ENCODE results near the gene DENND4A.

The DENND4A gene

DNA sequence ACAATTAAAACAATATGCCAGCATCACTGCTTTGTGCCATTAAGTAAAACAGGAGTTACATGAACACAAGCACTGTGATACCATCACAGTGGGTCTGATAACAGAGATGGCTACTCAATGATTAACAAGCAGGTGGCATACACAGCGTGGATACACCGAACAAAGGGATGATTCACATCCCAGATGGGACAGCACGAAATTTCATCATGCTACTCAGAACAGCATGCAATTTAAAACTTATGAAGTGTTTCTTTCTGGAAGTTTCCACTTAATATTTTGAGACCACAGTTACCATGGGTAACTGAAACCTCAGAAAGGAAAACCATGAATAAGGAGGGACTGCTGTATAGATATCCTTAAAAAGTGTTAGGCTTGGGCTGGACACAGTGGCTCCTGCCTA lies 125.8 kb downstream of the DENND4A start:
- no peak for DNase-seq (ENCODE audit: low spot score)

DNA sequence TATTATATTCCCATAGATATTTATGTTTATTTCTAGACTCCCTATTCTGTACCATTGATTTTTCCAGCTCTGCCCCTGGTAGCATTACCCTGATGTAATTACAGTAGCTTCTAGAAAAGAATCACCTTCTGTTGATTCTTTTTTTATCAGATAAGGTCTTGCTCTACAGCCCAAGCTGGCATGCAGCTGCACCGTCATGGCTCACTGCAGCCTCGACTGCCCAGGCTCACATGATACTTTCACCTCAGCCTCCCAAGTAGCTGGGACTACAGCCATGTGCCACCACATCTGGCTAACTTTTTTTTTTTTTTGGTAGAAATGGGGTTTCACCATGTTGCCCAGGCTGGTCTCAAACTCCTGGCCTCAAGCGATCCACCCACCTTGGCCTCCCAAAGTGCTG lies 128.6 kb downstream of the DENND4A start:
- peak; percentile 72 for DNase-seq (ENCODE audit: low spot score)

DNA sequence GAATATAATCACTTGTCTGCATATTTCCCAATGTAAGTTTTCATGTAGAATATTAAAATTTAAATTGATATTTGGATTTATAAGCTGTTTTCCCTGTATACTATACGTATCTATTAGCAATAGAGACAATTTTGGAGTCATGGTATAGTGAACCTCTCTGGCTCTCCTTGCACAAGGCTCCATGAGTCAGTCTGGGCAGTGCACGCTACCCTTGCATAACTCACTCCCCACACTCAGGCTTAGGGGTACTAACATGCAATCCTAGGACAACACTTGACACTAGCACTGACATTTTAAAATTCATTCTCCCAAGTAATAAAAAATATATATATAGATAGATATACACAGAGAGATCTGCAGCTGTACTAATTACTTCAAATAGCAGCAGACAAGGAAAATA lies 131.2 kb downstream of the DENND4A start:
- DNase-seq (ENCODE audit: low spot score): no peak

DNA sequence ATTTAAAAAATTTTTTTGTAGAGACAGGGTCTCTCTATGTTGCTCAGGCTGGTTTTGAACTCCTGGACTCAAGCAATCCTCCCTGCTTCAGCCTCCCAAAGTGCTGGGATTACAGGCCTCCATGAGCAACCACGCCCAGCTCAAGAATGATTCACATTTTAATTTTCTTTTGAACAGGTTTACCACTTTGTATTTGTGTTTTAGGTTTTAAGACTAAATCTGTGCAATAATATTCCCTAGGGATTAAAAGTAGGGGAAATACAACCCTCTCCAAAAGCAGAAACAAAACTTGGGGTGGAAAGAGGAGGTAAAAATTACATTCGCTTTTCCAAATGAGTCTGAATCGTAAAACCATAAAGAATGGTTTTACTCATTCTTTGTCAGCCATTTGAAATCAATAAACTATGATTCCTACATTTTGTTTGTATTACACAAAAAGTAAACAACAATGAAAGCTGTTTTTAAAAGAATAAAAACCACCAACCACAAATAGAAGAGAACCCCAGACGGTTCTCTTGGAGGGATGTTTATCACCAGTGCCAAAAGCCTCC lies 132.5 kb downstream of the DENND4A start:
- DNase-seq (ENCODE audit: low spot score): no peak

DNA sequence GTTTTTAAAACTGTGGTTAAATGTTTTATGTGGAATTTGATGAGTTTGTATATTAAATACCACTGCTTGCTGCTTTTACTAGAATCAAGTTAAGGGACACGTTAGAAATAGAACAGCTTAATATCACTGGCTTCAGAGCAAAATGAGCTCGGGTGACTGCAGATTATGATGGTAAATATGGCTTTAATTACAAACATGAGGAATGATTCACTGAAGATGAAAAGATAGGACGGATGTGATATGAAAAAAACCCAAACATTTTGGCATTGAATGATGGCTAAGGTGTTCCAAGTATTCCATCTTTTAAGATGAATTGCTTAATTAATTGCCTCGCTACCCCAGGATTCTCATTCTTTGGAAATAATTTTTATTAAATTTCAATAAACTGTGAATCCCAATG lies 136.6 kb downstream of the DENND4A start:
- no peak for DNase-seq (ENCODE audit: low spot score)

DNA sequence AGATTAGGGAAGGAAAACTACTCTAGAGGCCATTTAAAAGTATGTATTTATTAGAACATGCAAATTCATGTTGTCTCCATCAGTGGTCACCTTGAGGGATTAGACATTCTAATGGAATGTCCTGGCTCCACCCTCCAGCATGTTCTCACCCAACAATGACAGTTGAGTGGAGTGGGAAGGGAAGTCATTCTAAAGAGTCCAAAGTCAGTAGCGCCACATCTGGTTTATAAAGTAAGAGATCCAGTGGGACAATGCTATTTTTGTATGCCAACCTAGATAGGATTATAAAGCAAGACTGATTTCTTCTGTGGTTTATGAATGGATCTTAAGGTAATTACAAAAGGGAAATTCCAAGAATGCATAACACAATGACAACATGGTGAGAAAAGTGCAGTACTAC lies 137.1 kb downstream of the DENND4A start:
- DNase-seq (ENCODE audit: low spot score): no peak

DNA sequence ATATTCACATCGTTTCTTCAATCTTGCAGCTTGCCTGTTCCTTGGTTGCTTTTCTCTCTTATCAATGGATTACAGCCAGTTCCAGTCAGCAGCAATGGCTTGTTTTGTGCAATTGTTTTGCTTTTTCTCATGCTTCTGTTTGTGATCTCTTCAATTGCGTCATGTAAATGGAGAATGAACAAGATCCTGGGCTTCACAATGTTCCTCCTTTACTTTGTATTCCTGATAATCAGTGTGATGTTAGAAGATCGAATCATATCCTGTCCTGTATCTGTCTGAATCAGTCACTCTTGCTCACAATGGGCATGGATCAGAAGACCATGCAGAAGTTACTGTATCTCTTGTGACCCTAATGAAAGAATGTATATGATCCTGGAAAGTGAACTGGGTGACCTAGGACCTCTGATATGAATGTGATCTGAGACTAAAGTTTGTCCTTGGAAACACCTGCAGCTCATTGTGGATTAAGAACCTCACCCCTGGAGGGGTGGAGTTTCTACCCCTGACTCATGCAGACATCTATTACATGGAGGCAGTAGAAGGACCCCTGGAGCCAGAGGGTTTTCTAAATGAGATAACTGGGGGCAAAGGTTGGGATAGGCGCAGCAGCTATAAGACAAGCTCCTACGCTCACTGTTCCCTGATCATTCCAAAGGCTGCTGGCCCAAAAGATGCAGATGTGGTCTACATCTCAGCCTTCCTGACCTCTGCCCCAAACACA lies 138.1 kb downstream of the DENND4A start:
- no peak for DNase-seq (ENCODE audit: low spot score)

DNA sequence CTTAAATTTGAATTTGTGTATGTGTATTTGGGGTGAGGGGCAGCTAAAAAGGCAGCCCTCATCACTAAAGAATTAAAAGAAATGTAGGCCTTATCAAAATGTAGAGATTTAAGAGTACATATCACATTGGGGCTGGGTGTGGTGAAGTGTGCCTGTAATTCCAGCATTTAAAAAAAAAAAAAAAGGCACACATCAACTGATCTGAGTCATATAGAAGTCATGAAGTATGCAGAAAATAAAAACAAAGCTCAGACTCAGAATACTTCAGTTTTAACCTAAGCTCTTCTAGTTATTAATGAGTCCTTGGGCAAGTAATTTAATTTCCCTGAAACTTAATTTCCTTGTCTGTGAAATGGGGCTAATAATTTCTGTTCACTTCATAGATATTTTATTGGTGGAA lies 138.8 kb downstream of the DENND4A start:
- no peak for DNase-seq (ENCODE audit: low spot score)

DNA sequence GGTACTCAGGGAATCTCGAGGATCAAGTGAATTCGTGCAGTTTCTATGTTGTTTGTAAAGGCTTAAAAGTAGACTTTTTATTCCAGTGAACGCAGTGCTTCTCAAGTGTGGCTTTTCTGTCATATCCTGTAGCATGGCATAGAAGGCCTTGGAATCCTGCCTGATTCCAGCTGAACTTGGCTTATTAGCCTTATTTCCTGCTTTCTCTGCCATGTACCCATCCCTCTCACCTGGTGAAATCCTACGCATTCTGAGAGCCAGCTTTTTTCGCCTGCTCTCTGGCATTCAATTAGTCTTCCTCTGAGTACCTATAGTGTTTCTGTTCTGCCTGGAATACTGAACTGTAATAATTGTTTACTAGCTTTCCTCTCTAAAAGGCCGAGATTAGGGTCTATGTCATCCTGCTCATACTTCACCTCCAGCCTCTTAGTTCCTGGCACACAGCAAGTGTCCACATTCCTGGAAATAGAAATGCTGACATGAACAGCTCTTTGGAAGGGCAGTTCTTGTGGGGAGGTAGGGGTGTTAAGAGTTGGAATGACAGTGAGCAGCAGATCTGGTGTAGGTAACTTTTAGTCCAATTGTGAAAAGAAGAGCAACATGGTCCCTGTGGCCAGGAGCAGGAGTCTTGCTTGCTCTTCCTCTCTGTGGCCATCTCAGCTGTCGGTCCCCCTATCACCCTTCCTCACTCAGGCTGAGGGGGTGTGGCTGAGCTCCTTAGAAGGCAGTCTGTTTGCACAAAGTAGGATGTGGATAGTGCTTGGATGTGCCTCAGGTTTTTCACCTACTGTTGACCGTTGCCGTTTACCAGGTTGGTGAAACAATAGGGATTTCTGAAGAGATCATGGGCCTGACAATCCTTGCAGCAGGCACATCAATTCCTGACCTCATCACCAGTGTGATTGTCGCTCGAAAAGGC lies 140.0 kb downstream of the DENND4A start:
- no peak for DNase-seq (ENCODE audit: low spot score)

DNA sequence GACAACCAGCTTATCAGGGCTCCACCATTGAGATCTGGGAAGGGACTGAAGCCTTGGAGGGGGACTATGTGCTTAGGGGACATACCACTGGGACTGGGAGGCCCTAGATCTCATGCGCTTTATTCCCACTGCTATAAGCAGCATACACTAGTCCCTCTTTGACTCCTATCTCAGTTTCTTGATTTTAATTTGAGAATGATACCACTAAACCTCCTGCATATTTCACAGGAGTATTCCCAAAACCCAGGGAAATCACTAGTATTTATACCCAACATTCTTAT lies 141.1 kb downstream of the DENND4A start:
- DNase-seq (ENCODE audit: low spot score): no peak

DNA sequence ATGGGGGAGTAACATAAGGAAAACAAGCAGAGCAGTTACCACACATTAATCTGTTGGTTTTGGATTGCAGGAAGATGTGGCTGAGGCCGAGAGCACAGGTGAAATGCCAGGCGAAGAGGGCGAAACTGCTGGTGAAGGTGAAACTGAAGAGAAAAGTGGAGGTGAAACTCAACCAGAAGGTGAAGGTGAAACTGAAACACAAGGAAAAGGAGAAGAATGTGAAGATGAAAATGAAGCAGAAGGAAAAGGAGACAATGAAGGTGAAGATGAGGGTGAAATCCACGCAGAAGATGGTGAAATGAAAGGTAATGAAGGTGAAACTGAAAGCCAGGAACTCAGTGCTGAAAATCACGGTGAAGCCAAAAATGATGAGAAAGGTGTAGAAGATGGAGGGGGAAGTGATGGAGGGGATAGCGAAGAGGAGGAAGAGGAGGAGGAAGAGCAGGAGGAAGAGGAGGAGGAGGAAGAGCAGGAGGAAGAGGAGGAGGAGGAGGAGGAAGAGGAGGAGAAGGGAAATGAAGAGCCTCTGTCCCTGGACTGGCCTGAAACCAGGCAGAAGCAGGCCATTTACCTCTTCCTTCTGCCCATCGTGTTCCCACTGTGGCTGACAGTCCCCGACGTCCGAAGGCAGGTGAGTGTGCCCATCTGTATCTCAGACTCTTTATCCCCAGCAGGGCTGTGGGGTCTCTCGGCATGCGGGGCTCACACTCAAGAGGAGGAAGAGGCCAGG lies 141.6 kb downstream of the DENND4A start:
- no peak for DNase-seq (ENCODE audit: low spot score)

DNA sequence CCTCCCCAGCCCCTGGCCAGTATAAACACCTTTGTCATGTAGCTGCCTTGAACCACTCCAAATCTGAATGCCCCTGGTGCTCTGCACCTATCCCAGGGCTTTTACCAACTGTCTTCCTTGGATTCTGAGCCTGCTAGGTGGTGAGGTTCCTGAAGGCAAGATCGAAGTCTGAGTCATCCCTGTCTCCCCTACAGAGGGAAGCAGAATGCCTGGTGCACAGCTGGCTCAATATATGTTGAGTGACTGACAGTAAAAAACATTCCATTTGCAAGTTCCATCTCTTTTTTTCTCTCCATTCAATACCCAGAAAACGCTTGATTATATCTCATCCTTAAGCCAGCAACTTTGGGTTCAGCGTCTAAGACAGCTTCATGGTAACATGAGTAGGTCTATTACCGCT lies 145.6 kb downstream of the DENND4A start:
- DNase-seq (ENCODE audit: low spot score): no peak

DNA sequence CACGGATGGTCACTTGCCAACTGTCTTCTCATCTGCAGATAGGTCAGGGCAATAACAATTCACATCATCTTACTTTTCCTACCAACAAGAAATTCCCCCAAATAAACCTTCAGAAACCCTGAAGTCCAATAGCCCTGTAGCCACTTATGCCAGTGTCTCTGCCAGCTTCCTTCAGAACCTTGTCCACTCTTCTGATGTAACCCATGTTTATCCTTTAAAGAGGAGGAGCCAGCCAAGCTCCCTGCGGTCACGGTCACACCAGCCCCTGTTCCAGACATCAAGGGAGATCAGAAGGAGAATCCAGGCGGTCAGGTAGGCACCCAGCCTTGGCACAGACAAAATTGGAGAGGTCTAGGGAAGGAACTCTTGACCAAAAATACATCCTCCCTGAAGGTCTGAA lies 146.7 kb downstream of the DENND4A start:
- DNase-seq (ENCODE audit: low spot score): no peak

DNA sequence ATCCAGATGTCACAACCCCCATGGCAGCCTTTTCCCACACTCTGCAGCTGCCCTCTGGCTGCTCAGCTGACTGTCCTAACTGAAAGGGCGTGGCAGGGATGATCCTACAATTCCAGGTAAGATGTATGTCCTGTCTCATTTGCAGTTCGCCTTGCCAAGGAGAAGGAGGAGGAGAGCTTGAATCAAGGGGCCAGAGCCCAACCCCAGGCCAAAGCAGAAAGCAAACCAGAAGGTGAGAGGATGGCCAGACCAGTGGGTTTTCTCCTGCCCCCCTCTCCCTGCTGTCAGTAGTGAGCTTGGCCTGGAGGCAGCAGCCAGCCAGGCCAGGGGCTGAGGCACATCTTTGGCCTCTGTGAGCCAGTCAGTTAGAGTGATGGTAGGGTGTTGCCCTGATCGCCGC lies 147.8 kb downstream of the DENND4A start:
- no peak for DNase-seq (ENCODE audit: low spot score)

DNA sequence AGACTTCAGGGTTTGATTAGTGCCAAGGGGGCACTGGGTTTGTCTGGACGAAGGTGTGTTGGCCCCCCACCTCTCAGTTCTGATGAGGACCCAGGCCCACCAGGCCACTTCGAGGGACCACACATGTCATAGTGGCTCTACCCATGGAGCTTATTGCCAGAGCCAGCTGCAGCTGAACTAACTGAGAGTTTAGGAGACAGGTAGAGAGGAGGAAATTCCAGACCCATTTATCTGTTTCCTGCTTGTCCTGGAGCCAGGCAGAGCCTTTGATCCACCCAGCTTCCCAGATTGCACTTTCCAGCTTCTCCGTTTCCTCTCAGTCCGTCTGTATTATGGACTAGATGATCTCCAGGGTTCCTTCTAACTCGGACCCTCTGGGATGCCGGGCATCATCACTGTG lies 149.5 kb downstream of the DENND4A start:
- DNase-seq (ENCODE audit: low spot score): no peak

DNA sequence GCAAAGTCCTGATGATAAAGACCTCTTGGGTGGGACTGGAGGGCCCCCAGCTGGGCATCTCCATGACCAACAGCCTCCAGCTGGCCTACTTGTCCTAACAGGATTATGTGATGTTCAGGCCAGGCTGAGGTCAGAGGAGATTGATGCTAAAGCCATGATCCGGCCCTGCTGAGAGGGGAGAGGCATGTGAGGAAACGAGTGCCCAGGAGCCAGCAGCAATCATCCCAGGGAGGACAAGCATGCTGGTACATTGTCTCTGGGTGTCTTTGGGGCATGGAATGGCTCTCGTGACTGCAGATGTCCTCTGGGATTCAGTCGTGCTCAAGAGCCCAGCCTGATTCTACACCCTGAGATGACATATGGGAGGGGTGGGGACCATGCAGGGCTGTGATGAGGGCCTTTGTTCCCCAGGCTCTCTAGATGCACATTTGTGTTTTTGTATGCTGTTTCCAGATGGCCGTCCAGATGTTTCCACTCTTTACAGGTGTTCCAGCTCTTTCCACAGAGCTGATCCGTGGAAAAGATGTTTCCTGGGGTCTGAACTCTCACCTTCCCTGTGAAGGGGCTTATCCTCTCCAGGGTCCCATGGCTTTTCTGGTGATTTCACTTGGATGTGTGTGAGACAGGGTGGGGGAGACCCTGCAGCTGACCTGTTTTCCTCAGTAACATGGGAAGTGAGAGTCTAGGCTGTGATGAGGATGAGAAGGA lies 150.2 kb downstream of the DENND4A start:
- DNase-seq (ENCODE audit: low spot score): no peak

DNA sequence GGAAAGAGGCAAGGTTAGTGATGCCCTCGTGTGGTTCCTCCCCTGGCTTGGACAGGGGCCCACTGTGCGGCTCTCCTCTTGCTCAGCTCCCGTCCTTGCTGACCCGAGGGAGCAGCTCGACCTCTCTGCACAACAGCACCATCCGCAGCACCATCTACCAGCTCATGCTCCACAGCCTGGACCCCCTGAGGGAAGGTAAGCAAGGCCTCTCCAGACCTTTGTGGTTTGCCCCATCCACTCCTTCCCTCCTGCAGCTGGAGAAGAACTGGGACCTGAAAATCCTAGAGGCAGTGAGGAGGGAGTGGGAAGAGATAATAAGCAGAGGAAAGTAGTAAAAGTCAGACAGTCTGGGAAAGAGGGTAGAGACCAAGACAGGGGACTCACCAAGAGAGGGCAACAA lies 152.6 kb downstream of the DENND4A start:
- no peak for DNase-seq (ENCODE audit: low spot score)

DNA sequence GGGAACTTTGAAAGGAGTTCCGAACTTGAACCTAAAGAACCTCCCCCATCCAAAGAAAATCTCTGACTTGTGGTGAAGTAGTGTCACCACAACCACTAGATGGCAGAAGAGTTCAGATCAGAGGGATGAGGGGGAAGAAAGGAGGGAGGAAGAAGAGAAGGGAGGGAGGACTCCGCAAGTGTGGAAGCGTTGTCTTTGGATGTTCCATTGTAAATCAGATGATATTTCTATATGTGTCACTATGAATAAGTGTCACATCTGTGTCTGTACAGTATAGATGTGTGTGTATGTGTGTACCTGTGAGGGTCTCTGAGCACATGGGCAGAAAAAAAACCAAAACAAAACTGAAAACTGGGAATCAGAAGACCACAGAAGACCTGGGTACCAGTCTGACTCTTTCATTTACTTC lies 153.4 kb downstream of the DENND4A start:
- DNase-seq (ENCODE audit: low spot score): peak; percentile 83

DNA sequence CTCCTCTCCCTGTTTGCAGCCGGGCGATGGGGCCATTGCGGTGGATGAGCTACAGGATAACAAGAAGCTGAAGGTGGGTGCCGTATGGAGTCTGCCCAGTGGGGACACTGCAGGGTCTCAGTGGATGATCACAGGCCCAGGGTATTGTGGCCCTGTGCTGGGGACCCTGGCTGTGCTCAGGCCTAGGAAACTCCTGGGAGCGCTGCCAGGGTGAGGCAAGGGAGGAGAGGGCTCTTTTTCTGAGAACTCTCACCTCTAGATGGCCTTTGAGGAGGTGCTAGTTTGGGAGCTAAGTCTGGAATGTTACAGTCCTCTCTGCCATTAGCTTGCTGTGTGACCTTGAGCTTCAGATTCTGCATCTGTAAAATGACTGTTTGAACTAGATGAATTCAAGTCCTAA lies 154.0 kb downstream of the DENND4A start:
- no peak for DNase-seq (ENCODE audit: low spot score)

DNA sequence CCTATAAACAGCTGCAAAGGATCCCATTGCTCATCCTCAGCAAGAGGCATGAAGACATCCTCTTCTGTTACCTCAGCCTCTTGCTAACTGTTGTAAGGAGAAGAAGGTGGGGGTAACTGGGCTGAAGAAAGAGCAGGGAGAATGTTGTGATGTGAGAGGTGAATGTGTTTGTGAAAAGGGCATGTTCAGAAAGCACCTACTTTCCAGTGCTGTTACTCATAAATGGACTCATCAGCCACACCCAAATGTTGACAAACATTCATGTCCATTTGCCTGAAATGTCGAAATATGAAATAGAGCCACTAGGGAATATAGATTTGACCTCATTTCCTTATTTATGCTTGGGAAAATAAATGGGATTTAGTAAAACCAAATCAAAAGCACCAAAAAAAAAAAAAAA lies 157.7 kb downstream of the DENND4A start:
- DNase-seq (ENCODE audit: low spot score): no peak

DNA sequence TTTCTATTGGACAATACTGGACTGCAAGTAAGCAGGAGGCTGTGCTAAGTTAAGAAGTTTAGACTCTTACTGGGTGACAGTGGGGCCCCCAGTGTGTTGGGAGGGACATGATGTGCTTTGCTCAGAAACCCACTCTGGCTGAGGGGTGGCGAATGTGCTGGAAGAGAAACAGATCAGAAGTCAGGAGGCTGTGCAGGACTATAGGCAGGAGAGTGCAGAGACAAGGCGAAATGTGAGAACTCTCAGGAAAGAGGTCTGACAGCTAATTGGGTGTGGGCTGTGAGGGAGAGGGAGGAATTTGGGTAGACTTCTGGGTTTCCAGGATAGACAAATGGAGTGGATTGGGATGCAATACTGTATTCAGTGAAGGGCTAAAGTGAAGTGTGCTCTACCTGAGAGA lies 158.3 kb downstream of the DENND4A start:
- no peak for DNase-seq (ENCODE audit: low spot score)

DNA sequence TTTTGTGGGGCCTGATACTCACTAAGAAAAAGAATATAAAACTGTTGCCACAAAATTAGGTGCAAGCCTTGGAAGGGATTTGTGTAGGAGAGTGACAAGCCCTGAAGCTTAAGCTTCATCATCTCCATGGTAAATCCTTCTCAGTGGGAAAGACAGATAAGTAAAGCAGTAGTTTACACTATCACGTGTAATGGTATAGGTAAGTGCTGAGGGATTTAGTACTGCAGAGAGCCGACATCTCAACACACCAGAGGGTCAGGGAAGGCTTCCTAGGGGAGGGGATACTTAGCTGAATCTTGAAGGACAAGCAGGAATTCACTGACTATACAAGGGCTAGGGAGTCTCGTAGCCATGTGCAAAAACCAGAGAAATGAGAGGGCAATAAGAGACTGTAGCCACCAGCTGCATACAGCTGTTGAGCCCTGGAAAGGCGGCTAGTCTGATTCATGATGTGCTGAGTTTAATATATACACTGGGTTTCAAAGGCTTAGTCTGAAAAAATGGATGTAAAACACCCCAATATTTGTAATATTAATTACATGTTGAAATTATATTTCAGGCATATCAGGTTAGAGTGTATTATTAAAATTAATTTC lies 159.2 kb downstream of the DENND4A start:
- DNase-seq (ENCODE audit: low spot score): no peak

Data from germinal center (tissue), 1 donor.